ENCODE measurements around the gene ATG12.
A peak's percentile ranks its signal among the peaks of the same experiment; 100 is the strongest.
"Not testable (repeated sequence)": the region's sequence is repeated elsewhere in the genome, so short reads cannot be mapped to it uniquely, and the experiment has no call there.

ATG12 gene

DNA sequence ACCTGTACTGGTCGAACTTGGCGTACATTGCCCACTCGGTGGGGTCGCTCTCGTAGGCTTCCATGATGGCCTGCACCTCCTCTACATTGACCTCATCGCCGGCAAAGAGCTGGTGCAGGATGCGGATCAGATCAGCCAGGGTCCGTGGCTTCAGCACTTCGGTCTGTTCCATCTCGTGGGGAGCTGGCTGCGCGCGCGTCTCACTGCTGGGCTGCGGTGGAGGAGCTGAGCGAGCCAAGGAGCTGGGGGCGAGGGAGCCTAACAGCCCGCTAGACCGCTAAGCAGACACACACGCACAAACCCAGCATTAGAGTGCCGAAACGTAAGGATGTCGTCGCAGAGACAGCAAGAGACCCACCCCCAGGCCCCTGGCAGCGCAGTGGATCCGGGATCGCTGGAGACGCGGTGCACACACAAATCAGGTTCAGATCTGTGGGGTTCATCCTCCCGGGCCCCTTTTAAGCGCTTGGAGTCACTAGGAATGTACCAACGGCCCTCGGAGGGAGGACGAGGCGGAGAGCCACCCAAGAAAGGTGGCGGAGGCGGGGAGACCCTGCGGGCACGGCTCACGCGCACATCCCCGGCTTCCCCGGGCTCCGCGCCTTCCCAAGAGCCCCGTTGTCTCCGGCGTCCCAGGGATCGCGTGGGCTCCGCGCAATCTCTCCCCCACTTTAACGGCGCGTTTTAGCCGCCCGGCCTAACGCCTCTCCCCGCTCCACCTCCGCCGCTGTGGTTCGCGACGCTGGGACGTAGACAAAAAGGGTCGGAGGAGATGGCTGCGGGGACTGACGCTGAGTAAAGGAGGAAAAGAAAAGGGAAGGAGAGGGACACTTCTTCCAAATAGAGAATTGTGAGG lies 24.9 kb downstream of the ATG12 start, which contains the start of gene CDO1:
CDO1 (minus strand) TSS at position 434 of the 856 bp plus-strand sequence; CDS start at position 172, 262 bp downstream.
- Histone ChIP-seq H3K9ac (ENCODE audit: low read length) (peak within 1 kb of the TSS; percentile 74), H3K27me3 (ENCODE audit: control insufficient read depth, insufficient read depth, low read length) (peaks cover 34% of the 10 kb centered on the region), H3K36me3 (ENCODE audit: control insufficient read depth, low read depth, low read length) (no peaks in the 10 kb centered on the region), H3K9me3 (ENCODE audit: control insufficient read depth, low read depth, low read length) (no peaks in the 10 kb centered on the region), H3K27ac (ENCODE audit: low read length) (peak within 1 kb of the TSS; percentile 13), H3K4me3 (ENCODE audit: low read length) (peak within 1 kb of the TSS; percentile 78), H3K4me1 (ENCODE audit: control insufficient read depth, low read depth, low read length) (peaks cover 14% of the 10 kb centered on the region)

DNA sequence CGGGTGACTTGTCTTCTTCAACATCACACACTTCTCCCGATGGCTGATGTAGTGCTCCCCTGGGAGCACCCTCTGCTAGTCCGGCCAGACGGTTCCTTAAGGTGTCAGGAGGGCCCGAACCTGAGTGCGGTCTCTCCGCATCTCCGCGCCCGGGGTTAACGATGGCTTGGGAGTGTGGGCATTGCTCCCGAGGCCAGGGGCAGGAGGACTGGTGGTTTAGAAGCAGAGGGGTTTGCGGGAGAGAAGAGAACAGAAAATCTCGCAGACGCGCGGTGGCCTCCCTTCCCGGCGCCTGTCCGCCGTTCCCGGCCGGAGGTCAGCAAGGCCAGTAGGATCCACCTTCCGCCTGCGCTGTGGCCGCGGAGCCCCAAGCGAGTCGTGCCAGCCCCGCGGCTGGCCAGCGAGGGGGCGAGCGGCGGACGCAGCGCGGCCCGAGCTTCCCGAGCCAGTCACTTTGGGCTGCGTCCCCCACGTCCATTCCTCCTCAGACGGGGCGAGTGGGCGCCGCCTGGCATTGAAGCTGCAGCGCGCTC lies 25.6 kb downstream of the ATG12 start:
- Histone ChIP-seq H3K4me3 (ENCODE audit: low read length) (peak overlapping the region; percentile 78), H3K9me3 (ENCODE audit: control insufficient read depth, low read depth, low read length) (no peaks in the 10 kb centered on the region), H3K27ac (ENCODE audit: low read length) (no peak overlapping the region), H3K27me3 (ENCODE audit: control insufficient read depth, insufficient read depth, low read length) (peaks cover 34% of the 10 kb centered on the region), H3K4me1 (ENCODE audit: control insufficient read depth, low read depth, low read length) (peaks cover 14% of the 10 kb centered on the region), H3K36me3 (ENCODE audit: control insufficient read depth, low read depth, low read length) (peaks cover 5% of the 10 kb centered on the region), H3K9ac (ENCODE audit: low read length) (peak overlapping the region; percentile 74)

DNA sequence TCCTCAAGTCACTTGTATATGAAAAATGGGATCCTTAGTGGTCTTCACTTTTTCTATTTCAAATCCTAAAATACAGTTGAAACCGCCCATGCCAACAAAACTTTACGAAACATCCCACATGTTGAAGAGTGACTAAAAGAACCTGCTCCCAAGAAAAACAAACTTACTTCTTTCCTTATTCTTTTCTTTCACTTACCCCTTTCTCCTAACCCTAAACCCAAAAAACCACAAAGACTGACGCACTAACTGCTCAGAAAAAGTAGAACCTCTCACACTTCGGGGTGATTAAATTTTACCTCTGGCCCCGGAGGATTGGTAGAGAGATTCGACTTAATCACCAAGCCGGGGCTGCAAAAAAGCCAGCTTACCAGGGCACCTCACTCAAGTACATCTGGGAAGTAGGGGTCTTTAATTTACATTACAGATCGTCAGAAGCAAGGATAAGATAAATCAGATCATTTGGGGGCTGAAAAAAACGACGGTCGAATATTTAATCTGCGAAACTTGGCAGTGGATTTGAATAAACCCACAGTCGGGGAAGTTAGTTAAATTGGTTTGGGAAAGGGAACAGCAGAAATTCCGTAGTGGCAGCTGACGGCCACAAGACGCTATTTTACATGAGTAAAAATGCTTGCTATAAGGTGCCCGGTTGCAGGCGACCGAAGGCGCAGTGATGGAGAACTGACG lies 26.2 kb downstream of the ATG12 start:
- Histone ChIP-seq H3K27me3 (ENCODE audit: control insufficient read depth, insufficient read depth, low read length) (peaks cover 34% of the 10 kb centered on the region), H3K36me3 (ENCODE audit: control insufficient read depth, low read depth, low read length) (peaks cover 5% of the 10 kb centered on the region), H3K4me1 (ENCODE audit: control insufficient read depth, low read depth, low read length) (peaks cover 14% of the 10 kb centered on the region), H3K27ac (ENCODE audit: low read length) (no peak overlapping the region), H3K9me3 (ENCODE audit: control insufficient read depth, low read depth, low read length) (no peaks in the 10 kb centered on the region), H3K4me3 (ENCODE audit: low read length) (peak overlapping the region; percentile 78), H3K9ac (ENCODE audit: low read length) (peak overlapping the region; percentile 74)

DNA sequence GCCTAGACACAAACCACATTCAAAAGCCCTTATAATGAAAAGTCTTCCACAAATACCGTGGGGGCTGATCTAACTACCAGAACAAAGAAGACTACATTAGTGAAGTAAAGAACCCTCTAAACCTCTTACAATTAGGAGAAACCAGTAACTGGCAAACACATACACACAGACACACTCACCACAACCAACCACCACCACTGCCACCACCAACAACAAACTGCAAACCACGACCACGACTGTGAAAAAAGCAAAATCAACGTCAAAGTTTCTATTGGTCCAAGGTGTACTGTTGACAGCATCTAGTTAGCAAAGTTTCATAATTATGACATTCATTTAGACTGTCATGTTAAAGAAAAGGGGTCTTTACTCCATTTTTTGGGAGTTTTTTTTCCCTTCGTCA lies 27.6 kb downstream of the ATG12 start:
- Histone ChIP-seq H3K9me3 (ENCODE audit: control insufficient read depth, low read depth, low read length) (no peaks in the 10 kb centered on the region), H3K4me1 (ENCODE audit: control insufficient read depth, low read depth, low read length) (peaks cover 14% of the 10 kb centered on the region), H3K27ac (ENCODE audit: low read length) (no peak overlapping the region), H3K36me3 (ENCODE audit: control insufficient read depth, low read depth, low read length) (peaks cover 5% of the 10 kb centered on the region), H3K9ac (ENCODE audit: low read length) (no peak overlapping the region), H3K27me3 (ENCODE audit: control insufficient read depth, insufficient read depth, low read length) (peaks cover 34% of the 10 kb centered on the region), H3K4me3 (ENCODE audit: low read length) (no peak overlapping the region)

DNA sequence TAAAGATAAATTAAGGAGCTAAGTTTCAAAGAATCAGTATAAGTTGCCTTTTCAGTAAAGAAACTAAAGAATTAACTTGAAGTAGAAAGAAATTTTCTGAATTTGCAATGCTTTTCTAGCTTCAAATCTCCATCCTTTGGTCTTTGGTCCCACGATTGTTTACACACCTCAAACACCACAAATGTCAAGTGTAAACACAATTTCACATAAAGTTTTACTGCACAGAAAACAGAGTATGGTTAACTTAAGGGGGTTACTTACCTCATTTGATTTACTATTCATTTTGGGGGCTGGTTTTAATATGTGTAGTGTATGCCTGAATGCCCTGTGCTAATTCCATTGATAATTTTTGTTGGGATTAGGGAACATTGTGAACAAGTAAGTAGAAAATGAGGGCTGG lies 29.0 kb downstream of the ATG12 start:
- peaks cover 31% of the 10 kb centered on the region for H3K27me3 ChIP-seq (ENCODE audit: control insufficient read depth, insufficient read depth, low read length)
- peaks cover 14% of the 10 kb centered on the region for H3K4me1 ChIP-seq (ENCODE audit: control insufficient read depth, low read depth, low read length)
- H3K27ac ChIP-seq (ENCODE audit: low read length) = no peak overlapping the region
- H3K36me3 ChIP-seq (ENCODE audit: control insufficient read depth, low read depth, low read length) = peaks cover 5% of the 10 kb centered on the region
- H3K9me3 ChIP-seq (ENCODE audit: control insufficient read depth, low read depth, low read length) = no peaks in the 10 kb centered on the region
- no peak overlapping the region for H3K4me3 ChIP-seq (ENCODE audit: low read length)
- no peak overlapping the region for H3K9ac ChIP-seq (ENCODE audit: low read length)

DNA sequence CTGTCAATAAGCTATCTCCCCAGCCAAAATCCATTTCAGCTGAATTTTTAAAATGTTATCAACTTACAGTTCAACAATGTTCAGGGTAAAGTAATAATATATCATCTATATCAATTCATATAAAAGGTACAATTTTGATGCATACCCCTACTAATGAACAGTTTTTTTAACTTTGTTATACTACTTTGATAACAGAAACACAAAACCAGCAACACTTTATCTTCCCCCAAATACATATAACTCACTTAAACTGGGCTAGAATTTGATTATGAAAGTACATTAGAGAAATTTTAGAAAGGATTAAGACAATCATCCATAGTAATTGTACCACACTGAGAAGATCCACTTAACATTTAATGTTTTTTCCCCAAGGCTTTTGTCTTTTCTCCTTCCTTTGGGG lies 30.0 kb downstream of the ATG12 start:
- peaks cover 23% of the 10 kb centered on the region for H3K4me1 ChIP-seq (ENCODE audit: control insufficient read depth, low read depth, low read length)
- H3K36me3 ChIP-seq (ENCODE audit: control insufficient read depth, low read depth, low read length) = peaks cover 6% of the 10 kb centered on the region
- peaks cover 27% of the 10 kb centered on the region for H3K27me3 ChIP-seq (ENCODE audit: control insufficient read depth, insufficient read depth, low read length)
- H3K9ac ChIP-seq (ENCODE audit: low read length) = no peak overlapping the region
- H3K27ac ChIP-seq (ENCODE audit: low read length) = no peak overlapping the region
- no peak overlapping the region for H3K4me3 ChIP-seq (ENCODE audit: low read length)
- H3K9me3 ChIP-seq (ENCODE audit: control insufficient read depth, low read depth, low read length) = no peaks in the 10 kb centered on the region

DNA sequence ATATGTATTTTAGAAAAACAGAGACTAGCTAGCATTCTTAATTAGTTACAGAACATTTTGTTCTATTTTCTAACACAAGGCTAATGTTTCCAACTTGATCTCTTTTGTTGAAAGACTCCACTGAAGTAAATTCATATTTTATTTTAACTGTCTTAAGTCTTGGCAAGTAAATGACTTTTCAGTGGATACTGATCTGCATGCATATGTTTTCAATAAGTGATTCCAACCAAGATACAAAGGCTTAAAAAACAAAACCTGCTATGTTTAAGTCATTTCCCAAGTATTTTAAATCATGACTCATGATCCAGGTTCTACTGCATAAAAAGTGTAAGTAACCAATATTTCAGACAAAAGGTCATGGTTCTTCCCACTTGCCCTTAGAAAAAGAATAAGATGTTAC lies 30.6 kb downstream of the ATG12 start:
- peaks cover 12% of the 10 kb centered on the region for H3K36me3 ChIP-seq (ENCODE audit: control insufficient read depth, low read depth, low read length)
- H3K27me3 ChIP-seq (ENCODE audit: control insufficient read depth, insufficient read depth, low read length) = peaks cover 23% of the 10 kb centered on the region
- H3K4me3 ChIP-seq (ENCODE audit: low read length) = no peak overlapping the region
- peaks cover 25% of the 10 kb centered on the region for H3K4me1 ChIP-seq (ENCODE audit: control insufficient read depth, low read depth, low read length)
- H3K9ac ChIP-seq (ENCODE audit: low read length) = no peak overlapping the region
- no peak overlapping the region for H3K27ac ChIP-seq (ENCODE audit: low read length)
- no peaks in the 10 kb centered on the region for H3K9me3 ChIP-seq (ENCODE audit: control insufficient read depth, low read depth, low read length)

DNA sequence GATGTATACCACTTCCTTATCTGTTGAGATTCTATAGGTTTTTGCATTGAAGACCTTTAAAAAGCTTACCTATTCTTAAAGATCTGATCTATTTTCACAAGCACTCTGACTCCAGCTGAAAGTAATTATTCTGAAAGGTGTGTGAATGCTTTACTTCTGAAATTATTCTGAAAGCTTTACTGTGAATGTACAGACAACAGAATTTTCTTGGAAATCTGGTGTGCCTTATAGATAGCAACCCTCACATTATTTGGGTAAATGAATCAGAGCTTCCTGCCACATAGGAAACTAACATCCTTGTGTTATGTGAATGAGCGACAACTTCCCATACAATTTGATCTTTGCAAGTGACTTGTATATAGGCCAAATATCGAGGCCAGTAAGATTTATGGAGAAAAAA lies 31.4 kb downstream of the ATG12 start:
- peaks cover 14% of the 10 kb centered on the region for H3K27me3 ChIP-seq (ENCODE audit: control insufficient read depth, insufficient read depth, low read length)
- no peaks in the 10 kb centered on the region for H3K9me3 ChIP-seq (ENCODE audit: control insufficient read depth, low read depth, low read length)
- H3K27ac ChIP-seq (ENCODE audit: low read length) = no peak overlapping the region
- H3K9ac ChIP-seq (ENCODE audit: low read length) = no peak overlapping the region
- H3K36me3 ChIP-seq (ENCODE audit: control insufficient read depth, low read depth, low read length) = peaks cover 19% of the 10 kb centered on the region
- peaks cover 20% of the 10 kb centered on the region for H3K4me1 ChIP-seq (ENCODE audit: control insufficient read depth, low read depth, low read length)
- no peak overlapping the region for H3K4me3 ChIP-seq (ENCODE audit: low read length)

DNA sequence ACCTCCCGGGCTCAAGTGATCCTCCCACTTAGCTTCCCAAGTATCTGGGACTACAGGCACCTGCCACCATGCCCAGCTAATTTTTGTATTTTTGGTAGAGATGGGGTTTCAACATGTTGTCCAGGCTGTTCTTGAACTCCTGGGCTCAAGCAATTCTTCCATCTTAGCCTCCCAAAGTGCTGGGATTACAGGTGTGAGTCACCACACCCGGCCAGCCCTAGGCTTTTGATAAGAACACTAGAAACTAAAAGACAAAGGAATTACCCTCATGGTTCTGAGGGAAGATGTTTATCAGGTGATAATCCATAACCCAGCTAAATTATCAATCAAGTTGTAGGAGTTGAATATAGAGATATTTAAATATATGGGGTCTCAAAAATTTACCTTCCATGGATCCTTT lies 33.3 kb downstream of the ATG12 start:
- peaks cover 22% of the 10 kb centered on the region for H3K36me3 ChIP-seq (ENCODE audit: control insufficient read depth, low read depth, low read length)
- not testable (repeated sequence) for H3K9me3 ChIP-seq (ENCODE audit: control insufficient read depth, low read depth, low read length); H3K9ac ChIP-seq (ENCODE audit: low read length); H3K27me3 ChIP-seq (ENCODE audit: control insufficient read depth, insufficient read depth, low read length); H3K4me3 ChIP-seq (ENCODE audit: low read length); H3K27ac ChIP-seq (ENCODE audit: low read length)
- H3K4me1 ChIP-seq (ENCODE audit: control insufficient read depth, low read depth, low read length) = peaks cover 11% of the 10 kb centered on the region

DNA sequence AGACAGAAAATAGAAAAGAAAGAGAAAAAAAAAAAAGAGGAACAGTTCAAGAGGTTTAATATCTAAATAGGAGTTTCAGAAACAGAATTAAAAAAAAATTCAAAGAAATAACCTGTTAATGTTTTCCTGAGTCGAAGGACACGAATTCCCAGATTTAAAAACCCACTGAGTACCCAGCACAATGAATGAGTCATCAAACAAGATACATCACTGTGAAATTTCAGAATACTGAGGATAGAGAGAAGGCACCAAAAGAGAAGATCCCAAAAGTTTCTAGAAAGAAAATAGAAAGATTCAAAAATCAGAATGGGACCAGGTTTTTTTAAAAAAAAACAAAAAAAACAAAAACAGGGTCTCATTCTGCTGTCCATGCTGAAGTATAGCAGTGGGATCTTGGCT lies 33.7 kb downstream of the ATG12 start:
- Histone ChIP-seq H3K27me3 (ENCODE audit: control insufficient read depth, insufficient read depth, low read length) (no peaks in the 10 kb centered on the region), H3K36me3 (ENCODE audit: control insufficient read depth, low read depth, low read length) (peaks cover 22% of the 10 kb centered on the region), H3K4me1 (ENCODE audit: control insufficient read depth, low read depth, low read length) (peaks cover 11% of the 10 kb centered on the region), H3K9ac (ENCODE audit: low read length) (no peak overlapping the region), H3K9me3 (ENCODE audit: control insufficient read depth, low read depth, low read length) (no peaks in the 10 kb centered on the region), H3K4me3 (ENCODE audit: low read length) (no peak overlapping the region), H3K27ac (ENCODE audit: low read length) (no peak overlapping the region)

DNA sequence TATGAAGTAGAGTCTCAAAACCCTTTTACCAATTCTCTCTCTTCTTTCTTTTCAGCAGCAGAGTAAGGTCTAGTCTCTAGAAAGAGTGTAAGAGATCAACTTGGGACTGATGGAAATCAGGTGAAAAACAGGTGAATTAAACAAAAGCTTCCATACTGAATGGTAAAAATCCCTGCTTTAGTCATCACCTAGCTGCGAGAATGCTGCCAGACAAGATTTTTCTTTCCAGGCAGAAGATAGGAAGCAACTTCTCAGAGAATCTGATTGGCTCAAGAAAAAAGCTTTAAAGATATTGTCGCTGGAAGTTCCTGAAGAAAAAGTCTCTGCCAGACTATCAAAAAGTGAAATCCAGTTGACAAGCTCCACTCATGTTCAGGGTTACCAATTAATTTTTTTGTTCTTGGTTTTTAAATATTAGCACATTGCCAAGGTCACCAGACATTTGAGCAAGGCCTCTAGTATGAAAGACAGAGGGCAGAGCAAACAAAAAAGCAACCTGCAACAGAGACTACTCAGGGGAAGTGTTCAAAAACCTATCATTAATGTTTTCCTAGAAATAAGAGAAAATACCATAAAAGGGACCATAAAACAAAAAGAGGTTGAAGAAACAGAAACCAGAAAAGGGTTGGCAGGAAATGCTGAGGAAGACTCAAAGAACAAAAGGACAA lies 34.2 kb downstream of the ATG12 start:
- Histone ChIP-seq H3K4me1 (ENCODE audit: control insufficient read depth, low read depth, low read length) (peaks cover 11% of the 10 kb centered on the region), H3K4me3 (ENCODE audit: low read length) (no peak overlapping the region), H3K36me3 (ENCODE audit: control insufficient read depth, low read depth, low read length) (peaks cover 22% of the 10 kb centered on the region), H3K9ac (ENCODE audit: low read length) (no peak overlapping the region), H3K27ac (ENCODE audit: low read length) (peak overlapping the region; percentile 26), H3K27me3 (ENCODE audit: control insufficient read depth, insufficient read depth, low read length) (no peaks in the 10 kb centered on the region), H3K9me3 (ENCODE audit: control insufficient read depth, low read depth, low read length) (no peaks in the 10 kb centered on the region)

All from iPS-18a (cell line).